Sigmoid colon (tissue), 3 donors: ENCODE data around the gene P2RY11.

Experiments used
- CTCF ChIP-seq, 4 experiments: fragments of 450-650 bp in 3 of 4; fragments of 200-600 bp in 1 of 4; IDR thresholded peaks; one replicate each; pipeline ENCODE4 v1.5.1; 2016 to 2019; ENCODE audit warnings: antibody characterized with exemption in 4 of 4, mild to moderate bottlenecking in 3 of 4, moderate library complexity in 2 of 4
- POLR2A ChIP-seq, 2 donors: fragments of 450-650 bp; IDR thresholded peaks; one replicate each; pipeline ENCODE4 v1.6.1; 2016; ENCODE audit warnings: antibody characterized with exemption in 2 of 2, mild to moderate bottlenecking in 2 of 2, moderate library complexity in 2 of 2

- no peak for TF ChIP-seq CTCF (IDR thresholded peaks at IDR 0.05)
- TF ChIP-seq POLR2A (IDR thresholded peaks at IDR 0.05): no peak
Observed at GRCh38 chr19:10086591-10087192, 24.8 kb upstream of the P2RY11 start.
